ENCODE results near the gene ST3GAL2.
"Not testable (repeated sequence)": the region's sequence is repeated elsewhere in the genome, so short reads cannot be mapped to it uniquely, and the experiment has no call there.

The ST3GAL2 gene

DNA sequence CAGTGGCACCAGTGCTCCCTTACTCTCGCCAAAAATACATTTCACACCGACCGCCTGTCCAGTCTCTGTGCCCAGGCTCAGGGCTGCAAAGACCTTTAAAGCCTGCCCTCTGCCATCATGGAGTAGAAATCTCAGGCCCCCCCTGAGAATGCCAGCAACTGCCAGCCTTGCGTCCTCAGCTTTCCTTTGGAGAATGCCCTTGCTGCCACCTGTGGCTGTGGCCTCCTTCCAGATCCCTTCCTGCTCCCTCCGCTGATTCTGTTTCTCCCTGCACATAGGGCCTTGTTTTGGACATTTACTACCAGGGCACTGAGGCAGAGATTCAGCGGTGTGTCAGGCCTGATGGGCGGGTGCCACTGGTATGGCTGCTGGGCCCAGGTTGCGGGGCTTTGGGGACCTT, 28.7 kb upstream of the ST3GAL2 start:
- no peak for DNase-seq (ENCODE audit: low spot score)

DNA sequence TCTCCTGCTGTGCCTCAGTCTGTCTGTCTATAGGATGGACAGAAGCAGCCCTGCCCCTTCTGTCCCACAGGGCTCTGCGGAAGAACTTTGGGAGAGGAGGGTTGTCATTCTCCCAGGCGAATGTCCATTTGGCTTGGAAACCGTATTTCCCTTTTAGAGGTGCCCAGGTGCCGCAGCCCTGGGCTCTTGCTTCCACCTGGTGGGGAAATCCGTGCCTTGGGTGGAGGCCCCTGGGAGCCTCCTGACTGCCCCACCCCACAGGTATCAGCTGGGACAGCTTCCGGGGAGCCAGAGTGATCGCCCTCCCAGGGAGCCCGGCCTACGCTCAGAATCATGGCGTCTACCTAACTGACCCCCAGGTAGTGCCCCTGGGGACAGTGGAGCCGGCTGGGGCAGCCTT, 28.2 kb upstream of the ST3GAL2 start:
- DNase-seq (ENCODE audit: low spot score) = no peak

DNA sequence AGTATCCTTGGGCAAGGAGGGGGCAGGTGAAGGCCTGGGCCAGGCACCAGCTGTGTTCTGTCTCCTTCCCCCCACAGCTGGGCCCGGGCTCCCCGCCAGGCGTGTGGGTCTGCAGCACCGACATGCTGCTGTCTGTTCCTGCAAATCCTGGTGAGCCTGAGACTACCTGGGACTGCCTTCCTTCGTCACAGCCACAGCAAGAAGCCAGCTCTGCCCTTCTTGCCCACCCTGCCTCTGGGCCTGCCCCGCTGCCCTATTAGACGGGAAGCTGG, 27.8 kb upstream of the ST3GAL2 start:
- DNase-seq (ENCODE audit: low spot score) = no peak

DNA sequence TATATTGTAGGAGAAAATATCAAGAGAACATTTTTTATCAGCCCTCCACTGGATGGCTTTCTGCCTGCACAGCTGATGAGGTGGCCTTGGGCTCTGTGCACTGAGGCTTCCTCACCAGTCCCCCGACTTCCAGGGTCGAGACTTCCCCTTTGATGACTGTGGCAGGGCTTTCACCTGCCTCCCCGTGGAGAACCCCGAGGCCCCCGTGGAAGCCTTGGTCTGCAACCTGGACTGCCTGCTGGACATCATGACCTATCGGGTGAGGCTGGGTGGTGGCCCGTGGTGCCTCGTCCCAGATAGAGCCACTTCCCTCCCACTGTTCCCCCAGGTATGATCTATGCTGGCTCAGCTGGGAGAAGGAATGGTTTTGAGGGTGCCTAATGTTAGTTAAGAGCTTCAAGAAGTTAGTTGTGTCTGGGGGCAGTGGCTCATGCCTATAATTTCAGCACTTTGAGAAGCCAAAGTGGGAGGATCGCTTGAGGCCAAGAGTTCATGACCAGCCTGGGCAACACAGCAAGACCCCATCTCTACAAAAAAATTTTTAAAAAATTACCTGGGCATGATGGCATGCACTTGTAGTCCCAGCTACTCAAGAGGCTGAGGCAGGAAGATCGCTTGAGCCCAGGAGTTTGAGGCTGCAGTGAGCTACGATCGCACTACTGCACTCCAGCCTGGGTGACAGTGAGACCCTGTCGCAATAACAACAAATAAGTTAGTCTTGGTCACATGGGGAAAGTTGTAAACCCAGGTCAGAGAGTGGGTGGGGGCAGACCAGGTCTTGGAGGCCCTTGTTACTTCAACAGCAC, 27.3 kb upstream of the ST3GAL2 start:
- DNase-seq (ENCODE audit: low spot score) = no peak

DNA sequence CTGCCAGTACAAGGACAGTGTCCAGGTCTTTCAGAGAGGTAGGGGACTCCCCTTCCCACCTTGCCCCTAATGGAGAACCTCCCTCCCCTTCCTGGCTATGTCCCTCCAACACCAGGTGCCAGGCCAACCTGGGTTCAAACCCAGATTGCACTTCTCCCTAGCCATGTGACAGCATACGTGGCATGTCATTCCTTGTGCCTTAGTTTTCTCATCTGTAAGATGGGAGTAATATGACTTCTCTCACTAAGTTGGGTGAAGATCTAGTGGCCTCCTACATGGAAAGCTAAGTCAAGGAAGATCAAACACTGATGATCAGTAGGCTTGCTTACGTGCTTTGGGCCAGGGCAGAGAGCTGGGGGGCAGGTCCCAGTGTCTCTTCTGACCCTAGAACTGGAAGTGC, 24.3 kb upstream of the ST3GAL2 start:
- no peak for DNase-seq (ENCODE audit: low spot score)

DNA sequence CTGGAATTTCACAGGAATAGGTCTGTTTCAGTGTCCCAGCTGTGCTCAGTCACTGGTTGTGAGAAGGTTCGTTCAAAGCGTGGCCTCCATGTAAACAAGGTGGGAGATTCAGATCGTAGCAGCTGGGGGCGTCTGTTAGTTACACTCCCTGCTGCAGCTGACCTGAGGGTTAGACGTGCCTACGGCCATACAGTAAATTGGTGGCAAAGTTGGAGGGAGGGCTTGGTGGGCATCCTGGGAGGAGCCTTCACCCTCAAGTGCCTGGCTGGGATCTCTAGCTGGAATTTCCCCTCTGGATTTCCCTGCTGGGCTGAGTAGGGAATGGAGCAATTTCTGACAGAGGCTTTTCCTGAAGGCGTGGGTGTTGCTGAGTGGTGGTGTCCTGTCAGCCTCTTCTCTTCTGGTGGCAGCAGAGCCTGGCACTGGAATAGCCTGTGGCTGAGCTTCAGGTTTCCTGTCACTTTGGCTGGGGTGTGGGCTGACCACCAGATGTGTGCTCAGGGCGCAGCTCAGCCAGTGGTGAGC, 21.9 kb upstream of the ST3GAL2 start:
- no peak for DNase-seq (ENCODE audit: low spot score)

DNA sequence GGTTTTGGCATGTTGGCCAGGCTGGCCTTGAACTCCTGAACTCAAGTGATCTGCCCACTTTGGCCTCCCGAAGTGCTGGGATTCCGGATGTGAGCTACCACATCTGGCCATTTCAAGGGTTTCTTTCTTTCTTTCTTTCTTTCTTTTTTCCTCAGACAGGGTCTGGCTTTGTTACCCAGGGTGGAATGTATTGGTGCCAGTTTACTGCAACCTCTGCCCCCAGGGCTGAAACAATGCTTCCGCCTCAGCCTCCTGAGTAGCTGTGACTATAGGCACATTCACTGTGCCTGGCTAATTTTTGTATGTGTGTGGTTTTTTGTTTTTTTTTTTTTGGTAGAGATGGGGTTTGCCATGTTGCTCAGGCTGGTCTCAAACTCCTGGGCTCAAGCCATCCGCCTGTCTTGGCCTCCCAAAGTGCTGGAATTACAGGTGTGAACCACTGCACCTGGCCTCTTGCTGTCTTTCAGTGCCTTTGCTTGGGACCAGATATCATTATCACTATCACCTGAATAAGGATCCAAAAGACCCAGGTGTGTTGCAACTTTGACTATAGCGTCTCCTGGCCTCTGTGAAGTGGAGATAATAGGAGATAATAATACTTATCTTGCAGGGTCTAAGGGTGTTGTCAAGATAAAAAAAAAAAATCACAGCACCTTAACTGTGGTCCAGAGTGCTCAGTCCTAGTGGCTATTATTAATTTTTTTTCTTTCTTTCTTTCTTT, 18.7 kb upstream of the ST3GAL2 start:
- no peak for DNase-seq (ENCODE audit: low spot score)

DNA sequence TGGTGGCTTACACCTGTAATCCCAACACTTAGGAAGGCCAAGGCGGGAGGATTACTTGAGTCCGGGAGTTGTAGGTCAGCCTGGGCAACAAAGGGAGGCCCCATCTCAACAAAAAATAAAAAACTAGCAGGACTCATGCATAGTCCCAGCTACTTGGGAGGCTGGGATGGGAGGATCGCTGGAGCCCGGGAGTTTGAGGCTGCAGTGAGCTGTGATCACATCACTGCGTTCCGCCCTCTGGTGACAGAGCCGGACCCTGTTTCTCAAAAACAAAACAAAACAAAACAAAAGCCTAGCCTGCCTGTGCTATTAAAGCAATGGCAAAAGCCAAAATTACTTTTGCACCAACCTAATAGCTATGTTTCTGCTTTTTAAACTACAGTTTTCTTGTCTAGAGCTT, 17.0 kb upstream of the ST3GAL2 start:
- DNase-seq (ENCODE audit: low spot score) = no peak

DNA sequence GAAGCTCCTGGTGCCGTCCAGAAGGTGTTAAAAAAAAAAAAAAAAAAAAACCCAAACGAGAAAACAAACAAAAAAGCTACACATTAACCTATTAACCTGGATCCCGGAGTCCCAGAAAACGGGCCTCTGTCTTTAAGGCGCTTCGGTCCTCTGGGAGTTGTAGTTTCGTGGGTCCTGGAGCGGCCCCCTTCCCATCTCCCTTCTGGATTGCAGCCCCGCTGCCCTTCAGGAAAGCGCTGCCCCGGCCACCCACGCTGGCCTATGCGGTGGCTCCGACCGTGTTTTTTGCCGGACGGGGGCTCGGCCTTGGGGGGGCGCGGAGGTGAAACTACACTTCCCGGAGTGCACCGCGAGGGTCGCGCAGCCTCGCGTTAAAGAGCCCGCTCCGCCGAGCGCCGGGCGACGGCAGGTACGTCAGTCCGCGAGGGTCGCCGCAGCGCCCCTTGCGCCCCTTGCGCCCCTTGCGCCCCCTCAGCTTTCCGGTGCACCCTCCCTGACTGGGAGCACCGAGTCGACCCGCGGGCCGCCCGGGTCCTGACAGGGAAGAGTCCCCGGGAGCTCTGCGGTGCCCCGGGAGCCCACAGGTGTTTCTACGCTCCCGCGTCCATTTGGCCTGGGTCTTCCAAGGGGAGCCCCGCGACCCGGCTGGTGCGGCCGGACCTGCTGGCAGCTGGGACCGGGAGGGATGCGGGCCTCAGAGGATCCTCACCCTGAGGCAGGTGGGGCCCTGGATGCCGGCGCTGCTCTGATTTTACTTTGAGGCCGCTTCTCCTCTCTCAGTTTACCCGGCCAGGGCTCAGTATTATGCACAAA, 15.5 kb upstream of the ST3GAL2 start, which contains the start of gene FCSK:
TSS of gene FCSK (plus strand) at position 374 of the 813 bp plus-strand sequence. CDS start 8,596 bp downstream, outside the sequence.
- DNase-seq (ENCODE audit: low spot score) = peak; percentile 87

DNA sequence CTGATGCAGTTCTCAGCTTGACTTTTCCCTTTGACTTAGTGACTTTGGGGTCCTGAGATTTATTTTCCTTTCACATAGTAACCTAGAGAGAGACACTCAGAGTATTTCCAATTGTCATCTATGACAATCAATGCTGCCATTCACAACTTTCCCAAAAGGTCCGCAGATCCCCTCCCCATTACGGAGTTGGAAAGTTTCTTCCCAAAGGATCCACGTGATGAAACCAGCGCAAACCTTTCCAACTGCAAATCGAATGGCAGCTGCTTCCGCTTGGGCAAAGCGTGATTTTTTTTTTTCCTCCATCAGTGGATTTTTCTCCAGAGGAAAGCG, 15.0 kb upstream of the ST3GAL2 start:
- DNase-seq (ENCODE audit: low spot score) = no peak

DNA sequence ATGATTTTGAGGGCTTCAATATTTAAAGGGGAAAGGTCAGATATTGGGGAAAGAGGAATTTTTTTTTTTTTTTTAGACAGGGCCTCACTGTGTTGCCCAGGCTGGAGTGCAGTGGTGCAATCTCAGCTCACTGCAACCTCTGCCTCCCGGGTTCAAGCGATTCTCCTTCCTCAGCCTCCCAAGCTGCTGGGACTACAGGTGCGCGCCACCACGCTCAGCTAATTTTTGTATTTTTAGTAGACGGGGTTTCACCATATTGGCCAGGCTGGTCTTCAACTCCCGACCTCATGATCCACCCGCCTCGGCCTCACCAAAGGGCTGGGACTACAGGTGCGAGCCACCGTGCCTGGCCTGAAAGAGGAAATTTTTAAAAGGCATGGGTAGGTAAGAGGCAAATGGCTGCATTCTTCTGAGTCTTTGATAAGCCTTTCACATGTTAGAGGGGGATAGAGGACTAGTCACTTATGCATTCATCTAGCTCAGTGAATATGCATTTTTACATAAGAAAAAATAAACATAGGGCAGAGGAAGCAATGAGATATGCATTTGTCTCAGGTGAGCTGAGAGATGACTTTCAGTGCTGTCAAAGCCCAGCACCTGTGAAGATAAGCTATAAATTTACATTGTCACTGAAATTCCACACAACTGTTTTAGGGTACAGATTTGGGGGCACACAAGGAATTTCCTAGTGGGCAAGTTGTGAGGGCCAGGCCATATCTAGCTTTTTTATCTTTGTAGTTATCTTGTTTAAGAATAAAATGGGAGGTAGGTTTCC, 14.4 kb upstream of the ST3GAL2 start:
- no peak for DNase-seq (ENCODE audit: low spot score)

DNA sequence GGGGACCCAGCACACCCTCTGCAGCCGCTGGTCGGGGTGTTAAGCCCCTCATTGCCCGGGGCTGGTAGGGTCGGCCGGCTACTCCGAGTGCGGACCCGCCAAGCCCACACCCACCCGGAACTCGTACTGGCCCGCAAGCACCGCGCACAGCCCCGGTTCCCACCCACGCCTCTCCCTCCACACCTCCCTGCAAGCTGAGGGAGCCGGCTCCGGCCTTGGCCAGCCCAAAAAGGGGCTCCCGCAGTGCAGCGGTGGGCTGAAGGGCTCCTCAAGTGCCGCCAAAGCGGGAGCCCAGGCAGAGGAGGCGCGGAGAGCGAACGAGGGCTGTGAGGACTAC, 12.1 kb upstream of the ST3GAL2 start:
- DNase-seq (ENCODE audit: low spot score) = not testable (repeated sequence)

DNA sequence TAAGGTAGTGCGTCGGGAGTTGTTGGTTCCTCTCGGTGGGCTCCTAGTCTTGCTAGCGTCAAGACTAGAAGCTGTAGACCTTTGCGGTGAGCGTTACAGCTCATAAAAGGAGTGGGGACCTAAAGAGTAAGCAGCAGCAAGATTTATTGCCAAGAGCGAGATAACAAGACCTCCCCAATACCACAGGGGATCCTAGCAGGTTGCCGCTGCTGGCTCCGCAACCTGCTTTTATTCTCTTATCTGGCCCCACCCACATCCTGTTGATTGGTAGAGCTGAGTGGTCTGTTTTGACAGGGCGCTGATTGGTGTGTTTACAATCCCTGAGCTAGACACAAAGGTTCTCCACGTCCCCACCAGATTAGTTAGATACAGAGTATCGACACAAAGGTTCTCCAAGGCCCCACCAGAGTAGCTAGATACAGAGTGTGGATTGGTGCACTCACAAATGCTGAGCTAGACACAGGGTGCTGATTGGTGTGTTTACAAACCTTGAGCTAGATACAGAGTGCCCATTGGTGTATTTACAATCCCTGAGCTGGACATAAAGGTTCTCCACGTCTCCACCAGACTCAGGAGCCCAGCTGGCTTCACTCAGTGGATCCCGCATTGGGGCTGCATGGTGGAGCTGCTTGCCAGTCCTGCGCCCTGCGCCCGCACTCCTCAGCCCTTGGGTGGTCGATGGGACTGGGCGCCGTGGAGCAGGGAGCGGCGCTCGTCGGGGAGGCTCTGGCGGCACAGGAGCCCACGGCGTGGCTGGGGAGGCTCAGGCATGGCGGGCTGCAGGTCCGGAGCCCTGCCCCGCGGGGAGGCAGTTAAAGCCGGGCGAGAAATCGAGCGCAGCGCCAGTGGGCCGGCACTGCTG, 11.5 kb upstream of the ST3GAL2 start:
- not testable (repeated sequence) for DNase-seq (ENCODE audit: low spot score)

DNA sequence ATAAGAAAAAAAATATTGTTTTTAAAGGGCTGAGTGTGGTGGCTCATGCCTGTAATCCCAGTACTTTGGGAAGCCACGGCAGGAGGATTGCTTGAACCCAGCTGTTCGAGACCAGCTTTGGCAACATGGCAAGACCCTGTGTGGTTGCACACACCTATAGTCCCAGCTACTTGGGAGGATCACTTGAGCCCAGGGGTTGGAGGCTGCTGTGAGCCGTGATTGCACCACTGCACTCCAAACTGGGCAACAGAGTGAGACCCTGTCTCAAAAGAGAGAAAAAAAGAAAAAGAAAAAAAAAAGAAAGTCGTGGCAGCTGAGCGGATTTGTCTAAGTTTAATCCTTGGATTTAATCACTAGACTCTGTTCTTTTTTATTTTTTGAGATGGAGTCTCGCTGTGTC, 9.2 kb upstream of the ST3GAL2 start:
- no peak for DNase-seq (ENCODE audit: low spot score)

DNA sequence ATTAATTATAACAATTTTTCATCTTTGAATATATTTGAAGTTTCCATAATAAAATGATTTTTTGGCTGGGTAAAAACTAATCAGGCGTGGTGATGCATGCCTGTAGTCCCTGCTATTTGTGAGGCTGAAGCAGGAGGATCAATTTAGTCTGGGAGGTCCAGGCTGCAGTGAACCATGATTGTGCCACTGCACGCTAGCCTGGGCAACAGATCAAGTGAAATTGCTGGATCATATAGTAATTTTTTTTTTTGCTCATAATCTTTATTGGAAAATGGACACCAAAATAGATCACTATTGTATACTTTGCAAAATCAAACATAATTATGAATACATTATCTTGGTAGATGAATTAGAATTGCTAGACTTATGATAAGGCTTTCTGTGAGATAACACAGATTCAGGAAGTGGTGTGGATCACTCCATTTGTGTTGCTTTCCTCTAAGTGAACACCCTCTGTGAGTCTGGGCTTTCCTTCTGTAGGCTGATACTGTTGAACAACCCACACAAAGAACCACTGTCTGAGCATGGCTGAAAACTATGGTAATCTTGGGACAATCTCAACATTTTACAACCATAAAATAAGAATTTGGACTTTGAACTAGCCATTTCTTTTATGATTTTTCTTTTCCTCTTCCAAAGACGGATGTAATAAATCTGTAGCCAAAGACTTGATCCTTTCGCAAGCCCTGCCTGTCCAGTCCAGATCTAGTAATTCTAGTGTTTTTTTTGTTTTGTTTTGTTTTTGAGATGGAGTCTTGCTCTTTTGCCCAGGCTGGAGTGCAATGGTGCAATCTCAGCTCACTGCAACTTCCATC, 5.6 kb upstream of the ST3GAL2 start:
- DNase-seq (ENCODE audit: low spot score) = no peak

DNA sequence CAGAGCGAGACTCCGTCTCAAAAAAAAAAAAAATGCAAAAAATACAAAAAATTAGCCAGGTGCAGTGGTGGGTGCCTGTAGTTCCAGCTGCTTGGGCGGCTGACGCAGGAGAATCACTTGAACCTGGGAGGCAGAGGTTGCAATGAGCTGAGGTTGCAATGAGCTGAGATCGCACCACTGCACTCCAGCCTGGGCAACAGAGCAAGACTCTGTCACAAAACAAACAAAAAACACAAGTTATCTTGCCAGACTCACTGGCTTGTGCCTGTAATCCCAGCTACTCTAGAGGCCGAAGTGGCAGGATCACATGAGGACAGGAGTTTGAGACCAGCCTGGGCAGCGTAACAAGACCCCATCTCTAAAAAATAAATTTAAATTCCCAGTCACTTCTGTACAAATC, 3.4 kb upstream of the ST3GAL2 start:
- no peak for DNase-seq (ENCODE audit: low spot score)

DNA sequence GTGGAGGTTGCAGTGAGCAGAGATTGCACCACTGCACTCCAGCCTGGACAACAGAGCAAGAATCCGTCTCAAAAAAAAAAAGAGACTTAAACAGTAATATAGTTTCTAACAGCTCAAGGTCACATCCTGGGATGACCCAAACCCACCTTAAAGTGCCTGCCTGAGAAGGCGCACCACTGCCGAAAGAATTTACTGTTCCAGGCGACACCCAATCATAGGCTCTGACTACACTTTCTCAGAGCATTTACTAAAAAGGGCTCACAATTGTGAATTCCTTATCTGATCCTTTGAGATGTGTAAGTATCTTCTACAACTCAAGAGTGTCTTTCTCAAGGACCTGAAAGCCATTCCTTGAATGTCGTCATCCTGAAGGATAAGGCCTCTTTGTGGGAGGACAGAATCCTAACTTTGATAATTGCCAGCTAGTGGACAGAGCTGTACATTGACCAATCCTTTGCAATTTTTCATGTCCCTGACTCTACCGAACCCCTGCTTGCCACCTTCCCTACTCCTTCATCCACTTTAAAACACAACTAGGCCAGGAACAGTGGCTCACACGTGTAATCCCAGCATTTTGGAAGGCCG, 2.6 kb upstream of the ST3GAL2 start:
- DNase-seq (ENCODE audit: low spot score) = no peak

DNA sequence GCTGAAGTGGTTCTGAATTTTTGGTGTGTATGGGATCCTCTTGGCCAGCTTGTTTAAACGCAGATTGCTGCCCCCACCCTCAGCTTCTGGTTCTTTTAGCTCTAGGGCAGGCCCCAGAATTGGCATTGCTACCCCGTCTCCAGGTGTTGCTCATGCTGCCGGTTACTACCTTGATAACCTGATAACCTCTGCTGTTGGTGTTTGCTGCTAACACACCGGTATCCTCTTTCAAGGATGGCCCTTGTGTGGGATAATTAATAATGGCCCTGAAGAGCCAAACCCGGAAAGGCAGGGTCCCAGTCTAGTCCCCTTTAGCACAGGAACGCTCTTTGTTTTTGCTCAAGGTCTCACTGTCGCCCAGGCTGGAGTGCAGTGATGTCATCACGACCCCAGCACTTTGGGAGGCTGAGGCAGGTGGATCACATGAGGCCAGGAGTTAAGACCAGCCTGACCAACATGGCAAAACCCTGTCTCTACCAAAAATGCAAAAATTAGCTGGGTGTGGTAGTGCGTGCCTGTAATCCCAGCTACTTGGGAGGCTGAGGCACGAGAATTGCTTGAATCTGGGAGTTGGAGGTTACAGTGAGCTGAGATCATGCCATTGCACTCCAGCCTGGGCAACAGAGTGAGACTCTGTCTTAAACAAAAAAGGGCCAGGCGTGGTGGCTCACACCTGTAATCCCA, 1.3 kb upstream of the ST3GAL2 start:
- no peak for DNase-seq (ENCODE audit: low spot score)

DNA sequence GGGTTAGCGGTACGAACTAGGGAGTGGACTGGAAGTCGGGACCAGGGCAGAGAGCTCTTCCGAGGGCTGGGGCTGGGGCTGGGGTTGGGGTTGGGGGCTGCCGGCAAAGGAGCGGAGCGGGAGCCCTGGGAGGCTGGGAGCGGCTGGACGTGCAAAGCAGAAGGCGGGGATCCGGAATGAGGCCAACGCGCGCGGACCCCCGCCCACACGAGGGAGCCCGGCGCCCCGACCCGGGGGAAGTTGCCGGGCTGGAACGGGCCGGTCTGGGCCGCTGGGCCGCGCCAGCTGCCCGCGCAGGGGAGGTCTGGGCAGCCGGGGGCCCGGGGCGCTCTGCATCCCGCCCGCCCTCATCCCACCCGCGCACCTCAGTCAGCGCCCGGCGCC, 323 bp downstream of the ST3GAL2 start:
- DNase-seq (ENCODE audit: low spot score) = no peak

Data from SK-N-DZ (cell line).